ENCODE measurements around the gene ANKK1.

The ANKK1 gene

DNA sequence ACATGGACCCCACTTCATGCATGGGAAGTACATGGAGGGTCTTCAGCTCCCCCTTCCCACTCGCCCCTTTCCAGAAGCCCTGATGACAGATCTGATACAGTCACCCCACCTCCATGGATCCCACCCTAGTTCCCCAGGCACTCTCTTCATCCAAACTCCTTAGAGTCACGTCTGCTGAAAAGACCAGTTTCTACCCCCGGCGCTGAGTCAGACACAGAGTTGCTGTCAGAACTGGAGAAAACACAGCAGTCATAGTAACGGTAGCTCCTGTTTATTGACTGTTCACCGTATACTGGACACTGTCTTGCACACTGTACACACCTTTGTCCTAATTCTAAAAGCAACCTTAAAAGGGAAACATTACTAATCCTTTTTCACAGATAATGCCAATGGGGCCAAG, 58.5 kb downstream of the ANKK1 start:
- Histone ChIP-seq H3K9me3 (no peaks in the 10 kb centered on the region), H3K36me3 (no peaks in the 10 kb centered on the region), H3K27me3 (no peaks in the 10 kb centered on the region), H3K27ac (no peak overlapping the region), H3K4me1 (ENCODE audit: control insufficient read depth in 1 of 2, insufficient read depth in 1 of 2, low read depth in 1 of 2, low read length in 1 of 2) (no peaks in the 10 kb centered on the region), H3K4me3 (ENCODE audit: low read depth in 1 of 2, low read length in 1 of 2) (no peak overlapping the region)
- TF ChIP-seq, protein P1, sequence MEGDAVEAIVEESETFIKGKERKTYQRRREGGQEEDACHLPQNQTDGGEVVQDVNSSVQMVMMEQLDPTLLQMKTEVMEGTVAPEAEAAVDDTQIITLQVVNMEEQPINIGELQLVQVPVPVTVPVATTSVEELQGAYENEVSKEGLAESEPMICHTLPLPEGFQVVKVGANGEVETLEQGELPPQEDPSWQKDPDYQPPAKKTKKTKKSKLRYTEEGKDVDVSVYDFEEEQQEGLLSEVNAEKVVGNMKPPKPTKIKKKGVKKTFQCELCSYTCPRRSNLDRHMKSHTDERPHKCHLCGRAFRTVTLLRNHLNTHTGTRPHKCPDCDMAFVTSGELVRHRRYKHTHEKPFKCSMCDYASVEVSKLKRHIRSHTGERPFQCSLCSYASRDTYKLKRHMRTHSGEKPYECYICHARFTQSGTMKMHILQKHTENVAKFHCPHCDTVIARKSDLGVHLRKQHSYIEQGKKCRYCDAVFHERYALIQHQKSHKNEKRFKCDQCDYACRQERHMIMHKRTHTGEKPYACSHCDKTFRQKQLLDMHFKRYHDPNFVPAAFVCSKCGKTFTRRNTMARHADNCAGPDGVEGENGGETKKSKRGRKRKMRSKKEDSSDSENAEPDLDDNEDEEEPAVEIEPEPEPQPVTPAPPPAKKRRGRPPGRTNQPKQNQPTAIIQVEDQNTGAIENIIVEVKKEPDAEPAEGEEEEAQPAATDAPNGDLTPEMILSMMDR (IDR thresholded peaks at IDR 0.05), result no peak

DNA sequence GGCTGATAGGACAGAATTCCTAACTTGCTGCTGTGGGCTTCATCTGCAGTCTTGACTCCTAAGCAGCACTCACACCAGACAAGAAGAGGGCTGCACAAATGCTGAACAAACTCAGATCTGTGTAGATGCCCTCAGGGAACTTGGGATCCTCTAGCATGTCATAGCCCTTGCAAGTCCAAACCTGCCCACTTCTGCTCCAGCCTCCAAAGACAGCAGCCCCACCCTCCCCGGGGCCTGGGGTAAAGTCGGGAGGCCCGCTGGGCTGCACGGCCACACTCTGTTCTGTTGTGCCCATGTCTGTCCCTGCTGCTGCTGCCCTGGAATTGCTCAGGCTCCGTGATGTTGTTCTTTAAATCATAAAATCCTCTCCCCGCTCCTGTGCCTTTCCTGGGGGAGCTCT, 59.4 kb downstream of the ANKK1 start:
- Histone ChIP-seq H3K4me3 (ENCODE audit: low read depth in 1 of 2, low read length in 1 of 2) (no peak overlapping the region), H3K27ac (no peak overlapping the region), H3K9me3 (no peaks in the 10 kb centered on the region), H3K27me3 (peaks cover 2% of the 10 kb centered on the region), H3K4me1 (ENCODE audit: control insufficient read depth in 1 of 2, insufficient read depth in 1 of 2, low read depth in 1 of 2, low read length in 1 of 2) (no peaks in the 10 kb centered on the region), H3K36me3 (no peaks in the 10 kb centered on the region)
- TF ChIP-seq, protein P1 (IDR thresholded peaks at IDR 0.05), result no peak

DNA sequence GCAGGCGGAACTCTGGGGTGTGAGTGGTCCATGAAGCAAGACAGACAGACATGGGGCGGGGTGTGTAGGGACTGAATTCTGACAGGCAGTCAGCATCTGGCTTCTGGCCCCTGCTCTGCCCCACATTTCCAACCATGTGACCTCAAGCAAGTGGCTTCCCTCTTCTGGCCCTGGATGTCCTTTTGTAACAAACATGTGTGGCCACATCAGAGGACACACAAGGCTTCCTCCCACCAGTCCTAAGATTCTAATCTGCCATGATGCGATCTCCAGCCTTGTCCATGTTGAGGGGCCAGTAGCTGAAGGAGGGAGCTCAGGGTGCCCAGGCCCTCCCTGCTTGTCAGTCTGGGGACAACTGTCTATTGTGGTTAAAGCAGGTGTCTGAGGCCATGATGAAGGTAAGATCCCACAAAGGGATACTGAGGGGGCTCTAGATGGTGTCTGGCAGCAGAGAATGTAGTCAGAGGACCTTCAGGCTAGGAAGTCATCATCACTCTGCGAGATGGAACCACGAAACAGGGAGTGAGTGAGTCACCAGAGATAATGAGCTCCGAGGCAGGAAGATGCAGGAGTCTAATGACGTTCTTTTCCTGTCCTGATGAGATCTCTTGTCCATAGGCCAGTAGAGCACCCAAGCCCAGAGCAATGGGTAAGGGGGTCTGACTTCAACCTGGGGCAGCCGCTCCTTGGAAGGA, 60.2 kb downstream of the ANKK1 start:
- no peaks in the 10 kb centered on the region for H3K9me3 ChIP-seq
- peaks cover 4% of the 10 kb centered on the region for H3K27me3 ChIP-seq
- H3K4me1 ChIP-seq (ENCODE audit: control insufficient read depth in 1 of 2, insufficient read depth in 1 of 2, low read depth in 1 of 2, low read length in 1 of 2), result no peaks in the 10 kb centered on the region
- no peaks in the 10 kb centered on the region for H3K36me3 ChIP-seq
- H3K27ac ChIP-seq, result no peak overlapping the region
- no peak overlapping the region for H3K4me3 ChIP-seq (ENCODE audit: low read depth in 1 of 2, low read length in 1 of 2)
- TF ChIP-seq, protein P1 (IDR thresholded peaks at IDR 0.05), result no peak

DNA sequence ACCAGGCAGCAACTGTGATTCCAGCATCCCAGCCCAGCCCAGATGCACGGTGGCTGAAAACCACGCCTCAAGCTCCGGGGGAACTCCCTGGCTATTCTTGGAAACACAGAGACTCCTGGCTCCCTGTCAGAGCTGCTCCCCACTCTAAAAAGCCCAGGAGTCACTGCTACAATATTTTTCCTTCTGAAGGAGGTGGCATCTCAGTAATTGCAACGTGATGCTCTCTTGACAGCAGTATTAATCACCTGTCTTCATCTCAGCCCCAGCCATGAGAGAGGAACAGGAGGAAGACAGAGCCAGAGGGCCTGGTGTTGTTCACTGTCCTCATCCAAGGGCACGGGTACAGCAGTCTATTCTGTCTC, 60.7 kb downstream of the ANKK1 start:
- H3K4me1 ChIP-seq (ENCODE audit: control insufficient read depth in 1 of 2, insufficient read depth in 1 of 2, low read depth in 1 of 2, low read length in 1 of 2), result no peaks in the 10 kb centered on the region
- H3K27ac ChIP-seq, result no peak overlapping the region
- H3K36me3 ChIP-seq, result no peaks in the 10 kb centered on the region
- H3K27me3 ChIP-seq, result peaks cover 4% of the 10 kb centered on the region
- H3K4me3 ChIP-seq (ENCODE audit: low read depth in 1 of 2, low read length in 1 of 2), result no peak overlapping the region
- no peaks in the 10 kb centered on the region for H3K9me3 ChIP-seq
- TF ChIP-seq, protein P1 (IDR thresholded peaks at IDR 0.05), result no peak

DNA sequence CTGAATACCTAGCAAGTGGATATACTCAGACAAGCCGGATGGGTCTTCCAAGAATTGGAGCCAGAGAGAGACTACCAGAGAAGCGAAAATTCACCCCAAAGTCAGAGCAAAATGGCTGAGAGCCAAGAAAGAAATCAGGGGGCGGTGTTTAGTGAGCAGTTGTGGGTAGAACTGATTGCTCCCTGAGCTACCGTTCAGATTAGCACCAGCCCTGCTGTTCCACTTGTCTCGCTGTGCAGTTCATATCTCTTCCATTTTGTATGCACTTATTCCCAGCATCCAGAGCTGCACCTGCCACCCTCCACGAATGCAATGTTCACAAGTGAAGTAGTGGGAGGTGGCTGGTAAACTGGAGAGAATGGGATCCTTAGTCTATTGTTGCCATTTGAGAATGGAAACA, 62.2 kb downstream of the ANKK1 start:
- no peak overlapping the region for H3K4me3 ChIP-seq (ENCODE audit: low read depth in 1 of 2, low read length in 1 of 2)
- no peaks in the 10 kb centered on the region for H3K36me3 ChIP-seq
- peaks cover 4% of the 10 kb centered on the region for H3K27me3 ChIP-seq
- no peaks in the 10 kb centered on the region for H3K4me1 ChIP-seq (ENCODE audit: control insufficient read depth in 1 of 2, insufficient read depth in 1 of 2, low read depth in 1 of 2, low read length in 1 of 2)
- H3K9me3 ChIP-seq, result no peaks in the 10 kb centered on the region
- TF ChIP-seq, protein P1 (IDR thresholded peaks at IDR 0.05), result no peak
- no peak overlapping the region for H3K27ac ChIP-seq
